ENCODE data around the gene NEXN. TPM values are rescaled to one million over a fixed set of nuclear protein-coding genes. Genes with fewer than 3 reads are reported as not detected.
"Not testable (repeated sequence)": the region's sequence is repeated elsewhere in the genome, so short reads cannot be mapped to it uniquely, and the experiment has no call there.

The NEXN gene
- polyA plus RNA-seq, 1 experiment, result 7.8 TPM

DNA sequence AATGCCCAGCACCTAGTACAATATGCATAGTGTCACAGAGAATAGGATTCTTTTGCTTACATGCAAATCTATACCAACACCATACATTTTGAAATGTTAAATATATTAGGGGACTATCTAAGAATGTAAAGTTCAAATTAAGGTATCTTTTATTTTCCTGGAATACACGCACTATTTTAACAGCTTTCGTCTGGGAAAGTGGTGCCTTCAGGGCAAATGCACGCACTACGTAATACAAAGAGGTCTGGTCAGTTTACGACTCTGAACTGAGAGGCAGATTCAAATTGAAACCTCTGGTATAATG is 89.5 kb downstream of the NEXN start:
- TF ChIP-seq CTCF (IDR thresholded peaks at IDR 0.05; ENCODE audit: insufficient read depth, low read depth, low read length), result no peak
- ChIA-PET POLR2A (interaction anchor here (0.6 to 1.7 kb wide), 2 partner anchors 27 to 153 kb away, joined by 3 to 12 read pairs; partner anchors contain the start of gene DNAJB4), CTCF (interaction anchor here (1.1 kb wide), 2 partner anchors 11 to 137 kb away, joined by 3 to 4 read pairs; no protein-coding TSS in a partner anchor)
- H3K4me3 ChIP-seq (ENCODE audit: low read depth, low read length), result peak overlapping the region; percentile 81
- H3K36me3 ChIP-seq (ENCODE audit: control insufficient read depth, insufficient read depth, low read length), result no peaks in the 10 kb centered on the region
- H3K27me3 ChIP-seq (ENCODE audit: control insufficient read depth, insufficient read depth, low read length), result no peaks in the 10 kb centered on the region
- peak; percentile 91 for DNase-seq (ENCODE audit: low read depth)

DNA sequence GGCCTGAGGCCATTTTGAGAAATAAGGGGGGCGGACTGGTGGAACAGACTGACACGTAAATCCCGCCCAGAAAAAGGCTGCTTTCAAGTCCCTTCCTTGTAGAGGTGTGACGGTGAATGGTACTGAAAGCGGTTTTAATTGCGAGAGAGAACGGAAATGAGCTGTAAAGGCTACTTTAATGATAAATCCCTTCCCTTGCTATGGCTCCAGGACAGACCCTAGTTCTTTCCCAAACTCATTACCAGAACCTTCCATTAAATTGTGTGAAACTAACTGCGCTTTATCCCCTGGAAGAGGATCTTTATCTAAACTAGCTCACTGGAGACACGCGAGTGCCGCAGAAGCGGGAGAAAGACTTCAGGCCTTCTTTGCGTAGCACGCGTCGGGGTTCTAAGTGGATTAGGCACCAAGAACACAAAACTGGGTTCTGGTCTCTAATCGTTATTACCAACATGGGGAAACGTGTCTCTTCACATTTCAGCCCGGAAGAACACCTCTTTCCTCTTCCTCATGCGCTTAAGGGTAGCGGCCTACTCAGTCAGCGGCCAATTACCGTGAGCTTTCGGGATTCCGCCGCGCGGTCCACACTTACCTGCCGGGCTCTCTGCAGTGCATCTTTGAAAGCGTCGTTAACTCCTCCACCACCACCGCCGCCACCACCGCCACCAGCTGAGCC is 90.0 kb downstream of the NEXN start:
- POLR2A ChIA-PET, result interaction anchor here (0.6 to 1.7 kb wide), 4 partner anchors 26 to 235 kb away, joined by 3 to 12 read pairs (median 6); partner anchors contain the start of gene DNAJB4
- DNase-seq (ENCODE audit: low read depth), result no peak
- no peaks in the 10 kb centered on the region for H3K36me3 ChIP-seq (ENCODE audit: control insufficient read depth, insufficient read depth, low read length)

DNA sequence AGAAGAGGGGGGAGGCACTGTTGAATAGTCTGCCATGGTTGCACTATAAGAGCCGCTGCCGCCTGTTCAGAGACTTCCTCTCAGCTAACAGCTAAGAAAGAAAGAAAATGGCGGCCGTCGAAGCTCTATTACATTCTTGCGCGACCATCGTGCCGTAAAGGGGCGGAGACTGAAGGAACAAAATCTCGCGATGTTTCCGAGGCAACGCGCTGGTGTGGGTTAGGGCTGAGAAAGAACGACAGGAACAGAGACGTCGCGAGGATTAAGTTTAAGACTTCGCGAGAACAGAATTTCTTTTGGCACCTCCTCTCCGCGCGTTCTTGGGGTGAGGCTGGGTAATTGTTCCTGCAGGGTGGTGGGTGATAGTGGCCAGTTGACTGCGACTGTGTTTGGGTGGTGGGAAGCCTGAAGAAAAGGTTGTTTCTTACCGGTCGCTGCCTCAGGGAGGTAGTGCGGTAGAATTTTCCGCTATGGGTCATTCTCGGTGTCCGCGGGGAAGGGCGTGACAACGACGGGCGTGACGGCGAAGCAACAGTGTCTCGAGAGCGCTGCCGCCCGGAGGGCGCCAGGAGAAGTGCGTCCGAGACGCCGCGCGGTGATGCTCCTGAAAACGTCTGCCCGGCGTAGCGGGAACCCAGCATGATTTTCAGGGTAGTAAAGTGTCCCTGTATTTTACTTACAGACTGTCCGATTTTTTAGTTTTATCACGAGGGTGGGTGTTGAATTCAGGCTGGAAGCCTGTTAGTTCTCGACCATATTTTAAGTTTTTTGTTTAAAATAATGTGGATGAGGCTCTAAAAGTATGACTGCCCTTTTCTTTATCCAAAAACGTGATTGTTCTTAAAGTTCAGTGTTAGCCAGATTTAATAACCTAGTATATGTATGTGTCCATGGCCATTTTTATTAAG is 90.8 kb downstream of the NEXN start, which contains the start of gene FUBP1:
FUBP1 (minus strand) TSS at position 104 of the 908 bp plus-strand sequence; CDS start at position 36, 68 bp downstream.
- POLR2A ChIA-PET, result interaction anchor here (0.7 to 1.7 kb wide), 3 partner anchors 26 to 235 kb away, joined by 3 to 12 read pairs (median 9); partner anchors contain the start of gene DNAJB4
- Histone ChIP-seq H3K27me3 (ENCODE audit: control insufficient read depth, insufficient read depth, low read length) (no peaks in the 10 kb centered on the region), H3K36me3 (ENCODE audit: control insufficient read depth, insufficient read depth, low read length) (no peaks in the 10 kb centered on the region), H3K4me3 (ENCODE audit: low read depth, low read length) (peak within 1 kb of the TSS; percentile 81)
- peak; percentile 94 for DNase-seq (ENCODE audit: low read depth)
- CTCF ChIA-PET, result interaction anchor here (0.7 to 1.2 kb wide), 6 partner anchors 9 to 135 kb away, joined by 3 to 9 read pairs (median 4); no protein-coding TSS in a partner anchor
- peak; percentile 82 for TF ChIP-seq CTCF (IDR thresholded peaks at IDR 0.05; ENCODE audit: insufficient read depth, low read depth, low read length)

More for the DNA sequence above, 90.0 kb downstream of the NEXN start:
- no peak for TF ChIP-seq CTCF (IDR thresholded peaks at IDR 0.05; ENCODE audit: insufficient read depth, low read depth, low read length)
- peak overlapping the region; percentile 81 for H3K4me3 ChIP-seq (ENCODE audit: low read depth, low read length)
- H3K27me3 ChIP-seq (ENCODE audit: control insufficient read depth, insufficient read depth, low read length), result no peaks in the 10 kb centered on the region
- CTCF ChIA-PET, result interaction anchor here (0.7 to 1.2 kb wide), 5 partner anchors 11 to 136 kb away, joined by 3 to 9 read pairs (median 4); no protein-coding TSS in a partner anchor

DNA sequence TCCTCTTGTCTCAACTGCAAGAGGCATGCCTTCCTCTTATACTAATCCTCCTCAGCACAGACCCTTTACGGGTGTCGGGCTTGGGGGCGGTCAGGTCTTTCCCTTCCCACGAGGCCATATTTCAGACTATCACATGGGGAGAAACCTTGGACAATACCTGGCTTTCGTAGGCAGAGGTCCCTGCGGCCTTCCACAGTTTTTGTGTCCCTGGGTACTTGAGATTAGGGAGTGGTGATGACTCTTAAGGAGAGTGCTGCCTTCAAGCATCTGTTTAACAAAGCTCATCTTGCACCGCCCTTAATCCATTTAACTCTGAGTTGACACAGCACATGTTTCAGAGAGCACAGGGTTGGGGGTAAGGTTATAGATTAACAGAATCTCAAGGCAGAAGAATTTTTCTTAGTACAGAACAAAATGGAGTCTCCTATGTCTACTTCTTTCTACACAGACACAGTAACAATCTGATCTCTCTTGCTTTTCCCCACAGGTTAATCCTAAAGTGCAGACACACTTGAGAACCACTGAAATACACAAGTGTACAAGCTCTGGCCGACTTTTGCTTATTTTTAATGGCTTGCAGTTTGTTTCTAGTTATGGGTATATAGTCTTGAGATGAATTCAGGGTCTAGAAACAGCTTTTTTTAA is 95.0 kb downstream of the NEXN start:
- H3K36me3 ChIP-seq (ENCODE audit: control insufficient read depth, insufficient read depth, low read length); H3K27me3 ChIP-seq (ENCODE audit: control insufficient read depth, insufficient read depth, low read length); POLR2A ChIA-PET; DNase-seq (ENCODE audit: low read depth); H3K4me3 ChIP-seq (ENCODE audit: low read depth, low read length): not testable (repeated sequence)
- CTCF ChIA-PET, result interaction anchor here (0.9 kb wide), 1 partner anchor 131 kb away, joined by 4 read pairs; no protein-coding TSS in a partner anchor

GRCh38 chr1:77983997-77984355 is 95.6 kb downstream of the NEXN start:
- ChIA-PET POLR2A (interaction anchor here (0.6 kb wide), 1 partner anchor 10 kb away, joined by 3 read pairs; no protein-coding TSS in a partner anchor), CTCF (interaction anchor here (0.9 kb wide), 1 partner anchor 131 kb away, joined by 4 read pairs; no protein-coding TSS in a partner anchor)
- DNase-seq (ENCODE audit: low read depth), result no peak
- Histone ChIP-seq H3K4me3 (ENCODE audit: low read depth, low read length) (no peak overlapping the region), H3K36me3 (ENCODE audit: control insufficient read depth, insufficient read depth, low read length) (no peaks in the 10 kb centered on the region), H3K27me3 (ENCODE audit: control insufficient read depth, insufficient read depth, low read length) (no peaks in the 10 kb centered on the region)
- no peak for TF ChIP-seq CTCF (IDR thresholded peaks at IDR 0.05; ENCODE audit: insufficient read depth, low read depth, low read length)
